Effector memory CD4-positive, alpha-beta T cell (primary cell): ENCODE data around the gene SAXO1.
"Not testable (repeated sequence)": the region's sequence is repeated elsewhere in the genome, so short reads cannot be mapped to it uniquely, and the experiment has no call there.

Experiments
- DNase-seq, 3 donors: peaks; one replicate each; pipeline ENCODE4 v3.0.0-alpha.2; 2020
- H3K27ac ChIP-seq: 2 replicates; pipeline ENCODE4 v1.7.0; 2013; ENCODE audit warnings: mild to moderate bottlenecking, low read length, moderate library complexity; ENCODE audit not compliant: insufficient read depth, poor library complexity, severe bottlenecking
- H3K27me3 ChIP-seq: replicated peaks from 2 replicates; pipeline ENCODE4 v1.7.0; 2013; ENCODE audit warnings: mild to moderate bottlenecking, low read length; ENCODE audit not compliant: insufficient read depth, control insufficient read depth, poor library complexity, severe bottlenecking
- H3K36me3 ChIP-seq: 2 replicates; pipeline ENCODE4 v1.7.0; 2013; ENCODE audit warnings: mild to moderate bottlenecking, low read length, moderate library complexity; ENCODE audit not compliant: control insufficient read depth, insufficient read depth
- H3K4me1 ChIP-seq: 2 replicates; pipeline ENCODE4 v1.7.0; 2013; ENCODE audit warnings: low read length, mild to moderate bottlenecking; ENCODE audit not compliant: control insufficient read depth, insufficient read depth, poor library complexity, severe bottlenecking
- H3K4me3 ChIP-seq: 2 replicates; pipeline ENCODE4 v1.7.0; 2013; ENCODE audit warnings: low read length, low read depth, mild to moderate bottlenecking; ENCODE audit not compliant: insufficient read depth, poor library complexity, severe bottlenecking
- H3K9me3 ChIP-seq: 2 replicates; pipeline ENCODE4 v1.7.0; 2013; ENCODE audit warnings: mild to moderate bottlenecking, low read length, moderate library complexity; ENCODE audit not compliant: control insufficient read depth

The SAXO1 gene

DNA sequence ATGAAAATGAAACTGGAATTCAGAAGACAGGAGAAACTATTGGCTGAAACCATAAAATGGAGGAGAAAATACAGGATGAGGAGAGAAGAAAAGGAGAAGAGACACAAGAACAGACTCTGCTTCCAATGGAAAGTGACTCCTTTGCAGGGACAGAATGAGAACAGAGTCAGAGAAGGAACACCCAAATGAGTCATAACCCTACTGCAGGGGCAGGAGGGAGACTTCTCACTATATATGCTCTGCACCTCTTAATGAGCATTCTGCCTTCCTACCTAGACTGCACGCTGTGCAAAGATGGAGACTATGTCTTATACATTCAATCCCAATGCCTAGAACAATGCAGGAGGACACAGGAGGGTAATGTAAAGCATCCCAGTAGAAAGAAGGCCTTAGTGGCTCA, 2.1 kb downstream of the SAXO1 start:
- no peak for DNase-seq

DNA sequence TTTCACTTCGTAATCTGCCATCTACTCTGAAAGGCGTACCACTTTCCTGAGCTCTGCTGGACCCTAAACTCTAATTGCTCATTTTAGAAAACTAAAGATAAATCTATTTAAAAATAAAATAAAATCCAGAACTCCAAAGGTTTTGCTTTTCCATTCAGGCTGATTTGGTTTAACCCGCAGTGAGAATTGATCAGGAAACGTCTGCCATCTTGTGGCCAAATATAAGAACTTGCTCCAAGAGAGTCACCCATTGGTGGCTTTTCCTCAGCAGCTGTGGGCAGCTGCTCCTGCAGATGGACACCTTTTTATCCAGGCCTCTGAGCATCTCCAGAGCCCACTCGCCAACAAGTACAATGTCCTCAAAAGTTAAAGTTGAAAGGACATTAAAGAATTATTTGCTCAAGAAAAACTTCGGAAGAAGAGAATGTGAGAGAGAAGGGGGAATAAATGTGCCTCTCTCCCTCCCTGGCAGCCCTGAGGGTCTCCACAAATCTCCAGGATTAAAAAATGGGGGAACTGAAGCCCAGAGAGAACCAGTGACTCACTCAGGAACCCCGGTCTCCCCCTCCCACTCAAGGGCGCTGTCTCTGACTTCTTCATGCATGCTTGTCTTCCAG, 4.1 kb downstream of the SAXO1 start:
- no peak for DNase-seq
- no peak overlapping the region for H3K4me3 ChIP-seq

More for the DNA sequence above, 2.1 kb downstream of the SAXO1 start:
- H3K27ac ChIP-seq = no peak overlapping the region
- no peaks in the 10 kb centered on the region for H3K4me1 ChIP-seq
- H3K9me3 ChIP-seq = no peaks in the 10 kb centered on the region
- no peaks in the 10 kb centered on the region for H3K27me3 ChIP-seq
- no peaks in the 10 kb centered on the region for H3K36me3 ChIP-seq
- H3K4me3 ChIP-seq = no peak overlapping the region

GRCh38 chr9:19027825-19028224, 5.2 kb downstream of the SAXO1 start:
- Histone ChIP-seq H3K27me3 (no peaks in the 10 kb centered on the region), H3K27ac (no peak overlapping the region), H3K4me1 (no peaks in the 10 kb centered on the region), H3K36me3 (no peaks in the 10 kb centered on the region), H3K9me3 (no peaks in the 10 kb centered on the region), H3K4me3 (no peak overlapping the region)
- no peak for DNase-seq

More for the DNA sequence above, 4.1 kb downstream of the SAXO1 start:
- H3K4me1 ChIP-seq = no peaks in the 10 kb centered on the region
- H3K36me3 ChIP-seq = no peaks in the 10 kb centered on the region
- no peaks in the 10 kb centered on the region for H3K27me3 ChIP-seq
- H3K9me3 ChIP-seq = no peaks in the 10 kb centered on the region
- H3K27ac ChIP-seq = no peak overlapping the region

GRCh38 chr9:19026375-19026774, 6.6 kb downstream of the SAXO1 start:
- no peaks in the 10 kb centered on the region for H3K27me3 ChIP-seq
- no peak overlapping the region for H3K27ac ChIP-seq
- no peak overlapping the region for H3K4me3 ChIP-seq
- H3K4me1 ChIP-seq = no peaks in the 10 kb centered on the region
- no peak for DNase-seq
- H3K36me3 ChIP-seq = no peaks in the 10 kb centered on the region
- no peaks in the 10 kb centered on the region for H3K9me3 ChIP-seq

- DNase-seq = no peak
- no peaks in the 10 kb centered on the region for H3K27me3 ChIP-seq
- no peaks in the 10 kb centered on the region for H3K36me3 ChIP-seq
- H3K4me1 ChIP-seq = no peaks in the 10 kb centered on the region
- H3K27ac ChIP-seq = no peak overlapping the region
- no peaks in the 10 kb centered on the region for H3K9me3 ChIP-seq
- no peak overlapping the region for H3K4me3 ChIP-seq
These were observed 9.9 kb downstream of the SAXO1 start for GRCh38 chr9:19023078-19023477.

DNA sequence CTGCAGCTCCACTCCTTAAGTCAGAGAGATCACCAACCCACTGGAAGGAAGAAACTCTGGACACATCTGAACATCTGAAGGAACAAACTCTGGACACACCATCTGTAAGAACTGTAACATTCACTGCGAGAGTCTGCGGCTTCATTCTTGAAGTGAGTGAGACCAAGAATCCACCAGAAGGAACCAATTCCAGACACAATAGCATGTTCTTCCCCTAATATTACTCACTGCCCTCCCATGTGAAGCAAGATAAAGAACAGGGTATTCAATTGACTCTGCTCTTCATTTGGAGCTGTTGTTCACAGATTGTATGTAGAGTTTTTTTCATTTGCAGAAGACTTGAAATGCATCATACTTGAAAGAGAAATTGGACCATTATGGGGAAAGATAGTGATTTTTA, 10.8 kb downstream of the SAXO1 start:
- no peaks in the 10 kb centered on the region for H3K9me3 ChIP-seq
- H3K4me3 ChIP-seq = no peak overlapping the region
- H3K27ac ChIP-seq = no peak overlapping the region
- H3K36me3 ChIP-seq = no peaks in the 10 kb centered on the region
- DNase-seq = no peak
- H3K4me1 ChIP-seq = no peaks in the 10 kb centered on the region
- H3K27me3 ChIP-seq = no peaks in the 10 kb centered on the region

GRCh38 chr9:19021649-19022048, 11.4 kb downstream of the SAXO1 start:
- not testable (repeated sequence) for H3K9me3 ChIP-seq, H3K4me1 ChIP-seq, H3K4me3 ChIP-seq, H3K27ac ChIP-seq, H3K36me3 ChIP-seq, DNase-seq, H3K27me3 ChIP-seq

DNA sequence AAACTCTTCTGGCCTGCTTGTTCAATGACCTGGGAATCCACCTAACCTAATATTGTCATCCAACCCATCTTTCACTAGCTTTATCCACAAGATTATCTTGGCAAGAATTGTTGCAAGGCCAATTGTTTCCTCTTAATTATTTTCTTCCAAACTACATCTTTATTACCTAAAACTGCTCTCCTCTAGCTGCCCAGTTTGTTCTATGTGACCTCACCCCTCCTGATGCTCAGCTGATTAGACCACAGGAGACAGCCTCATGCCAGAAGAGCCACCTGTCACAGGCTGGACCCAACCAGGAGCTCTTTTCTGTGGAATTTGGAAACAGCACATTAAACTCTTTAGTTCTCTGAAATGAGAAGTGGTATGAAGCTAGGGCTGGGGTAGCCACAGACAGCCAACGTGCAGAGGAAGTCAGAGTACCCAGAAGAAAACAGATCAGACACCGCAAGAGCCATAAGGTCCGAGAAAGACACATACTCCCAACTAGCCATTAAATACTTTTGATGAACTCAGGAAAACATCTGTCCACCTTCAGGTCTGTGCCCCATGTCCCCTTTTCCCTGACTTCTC, 12.0 kb downstream of the SAXO1 start:
- no peak overlapping the region for H3K27ac ChIP-seq
- H3K27me3 ChIP-seq = no peaks in the 10 kb centered on the region
- no peak overlapping the region for H3K4me3 ChIP-seq
- DNase-seq = no peak
- no peaks in the 10 kb centered on the region for H3K36me3 ChIP-seq
- H3K4me1 ChIP-seq = no peaks in the 10 kb centered on the region
- H3K9me3 ChIP-seq = no peaks in the 10 kb centered on the region

DNA sequence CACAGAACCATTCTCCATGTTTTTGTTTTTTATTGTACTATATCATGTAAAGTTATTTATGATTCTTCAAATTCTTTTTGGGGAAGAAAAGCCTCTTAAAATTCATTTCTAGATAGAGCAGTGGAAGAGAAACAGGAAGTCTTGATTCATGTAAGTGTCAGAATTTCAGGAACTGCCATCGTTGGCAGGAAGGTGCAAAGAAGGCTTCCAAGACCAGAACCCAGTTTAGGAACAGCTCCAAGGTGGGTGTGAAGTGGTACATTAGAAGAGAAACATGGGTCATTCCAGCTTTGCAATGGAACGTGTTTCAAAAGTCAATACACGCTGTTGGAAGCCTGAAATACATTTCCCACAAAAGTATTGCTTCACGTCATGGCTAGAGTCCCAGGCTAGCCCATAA, 14.8 kb downstream of the SAXO1 start:
- H3K4me1 ChIP-seq = no peaks in the 10 kb centered on the region
- no peak overlapping the region for H3K4me3 ChIP-seq
- no peaks in the 10 kb centered on the region for H3K9me3 ChIP-seq
- H3K27ac ChIP-seq = no peak overlapping the region
- DNase-seq = no peak
- no peaks in the 10 kb centered on the region for H3K36me3 ChIP-seq
- no peaks in the 10 kb centered on the region for H3K27me3 ChIP-seq

DNA sequence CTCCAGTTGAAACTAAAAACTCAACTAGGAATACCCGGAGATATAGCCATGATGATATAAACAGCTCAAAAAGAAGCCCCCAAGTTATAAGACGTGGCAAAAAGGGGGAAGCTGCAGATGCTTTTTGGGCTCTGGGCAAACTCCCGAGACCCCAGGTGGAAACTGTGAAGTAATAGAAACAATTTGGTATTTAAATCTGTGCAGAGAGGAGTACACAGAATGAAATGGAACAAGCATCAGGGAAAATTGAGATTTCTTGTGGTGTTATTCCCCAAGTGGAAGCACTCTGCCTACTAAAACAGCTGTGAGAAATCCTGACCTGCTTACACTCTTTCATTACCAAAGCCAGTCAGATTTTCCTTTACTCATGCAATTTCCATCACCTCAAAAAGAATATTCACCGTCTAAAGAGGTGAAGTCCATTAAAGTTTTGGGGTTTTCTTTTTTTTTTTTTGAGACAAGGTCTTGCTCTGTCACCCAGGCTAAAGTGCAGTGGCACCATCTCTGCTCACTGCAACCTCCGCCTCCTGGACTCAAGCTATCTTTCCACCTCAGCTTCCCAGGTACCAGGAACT, 23.5 kb downstream of the SAXO1 start:
- H3K27me3 ChIP-seq = no peaks in the 10 kb centered on the region
- DNase-seq = no peak
- no peak overlapping the region for H3K27ac ChIP-seq
- H3K4me3 ChIP-seq = no peak overlapping the region
- H3K36me3 ChIP-seq = no peaks in the 10 kb centered on the region
- H3K4me1 ChIP-seq = no peaks in the 10 kb centered on the region
- H3K9me3 ChIP-seq = no peaks in the 10 kb centered on the region
